ENCODE data around the gene TDRD15. TPM values are rescaled to one million over a fixed set of nuclear protein-coding genes. Genes with fewer than 3 reads are reported as not detected.

Gene TDRD15
- total RNA-seq, 2 experiments from 2014 or later, result not detected

DNA sequence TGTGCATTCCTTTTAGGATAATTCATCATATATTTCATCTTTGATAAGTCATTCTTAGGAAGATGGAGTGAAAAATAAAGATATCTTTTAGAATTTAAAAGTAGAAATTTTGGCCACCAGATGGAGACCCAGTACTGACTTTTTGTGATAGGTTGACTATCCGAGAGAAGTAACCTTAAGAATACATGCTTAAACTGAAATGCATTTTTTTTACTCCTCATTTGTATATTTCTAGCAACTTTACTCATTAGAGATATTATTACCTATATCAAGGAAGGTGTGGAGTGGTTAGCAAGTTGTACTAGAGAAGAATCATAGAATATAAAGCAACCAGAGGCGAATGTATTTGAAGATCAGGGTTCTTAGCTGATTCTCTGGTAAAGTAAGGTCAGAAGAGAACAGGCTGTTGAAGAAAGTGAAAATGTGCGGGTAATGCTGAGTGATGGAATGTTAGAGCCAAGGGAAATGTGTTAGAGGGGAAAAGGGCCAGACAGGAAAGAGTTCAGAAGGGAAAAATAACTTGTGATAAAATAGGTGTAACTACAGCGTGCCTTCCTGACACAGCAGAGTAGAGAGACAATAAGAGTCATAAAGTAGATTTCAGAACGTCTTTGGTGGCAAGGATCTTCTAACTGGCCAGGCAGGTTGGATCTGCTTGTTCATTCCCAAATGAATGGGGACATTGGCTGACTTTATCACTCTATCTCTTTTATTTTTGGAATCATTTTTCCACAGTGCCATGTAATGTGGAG is 52.3 kb downstream of the TDRD15 start:
- Mint-ChIP-seq H3K27ac (no peak overlapping the region), H3K4me1 (ENCODE audit: low read depth) (no peaks in the 10 kb centered on the region), H3K27me3 (peaks cover 2% of the 10 kb centered on the region), H3K9me3 (peaks cover 2% of the 10 kb centered on the region), H3K36me3 (ENCODE audit: low read depth) (no peaks in the 10 kb centered on the region), H3K4me3 (no peak overlapping the region)
- ChIA-PET CTCF (interaction anchor here (0.6 to 1.0 kb wide), 2 partner anchors 9 to 1365 kb away, joined by 3 read pairs; no protein-coding TSS in a partner anchor), POLR2A (no interaction called here)
- DNase-seq, result no peak
- intact Hi-C loops (cut with micrococcal nuclease), result no loop called here
- TF ChIP-seq, protein P1, sequence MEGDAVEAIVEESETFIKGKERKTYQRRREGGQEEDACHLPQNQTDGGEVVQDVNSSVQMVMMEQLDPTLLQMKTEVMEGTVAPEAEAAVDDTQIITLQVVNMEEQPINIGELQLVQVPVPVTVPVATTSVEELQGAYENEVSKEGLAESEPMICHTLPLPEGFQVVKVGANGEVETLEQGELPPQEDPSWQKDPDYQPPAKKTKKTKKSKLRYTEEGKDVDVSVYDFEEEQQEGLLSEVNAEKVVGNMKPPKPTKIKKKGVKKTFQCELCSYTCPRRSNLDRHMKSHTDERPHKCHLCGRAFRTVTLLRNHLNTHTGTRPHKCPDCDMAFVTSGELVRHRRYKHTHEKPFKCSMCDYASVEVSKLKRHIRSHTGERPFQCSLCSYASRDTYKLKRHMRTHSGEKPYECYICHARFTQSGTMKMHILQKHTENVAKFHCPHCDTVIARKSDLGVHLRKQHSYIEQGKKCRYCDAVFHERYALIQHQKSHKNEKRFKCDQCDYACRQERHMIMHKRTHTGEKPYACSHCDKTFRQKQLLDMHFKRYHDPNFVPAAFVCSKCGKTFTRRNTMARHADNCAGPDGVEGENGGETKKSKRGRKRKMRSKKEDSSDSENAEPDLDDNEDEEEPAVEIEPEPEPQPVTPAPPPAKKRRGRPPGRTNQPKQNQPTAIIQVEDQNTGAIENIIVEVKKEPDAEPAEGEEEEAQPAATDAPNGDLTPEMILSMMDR (IDR thresholded peaks at IDR 0.05), result no peak
- ATAC-seq, result no peak

- intact Hi-C loops (cut with micrococcal nuclease), result no loop called here
- Mint-ChIP-seq H3K27me3 (no peaks in the 10 kb centered on the region), H3K36me3 (ENCODE audit: low read depth) (no peaks in the 10 kb centered on the region), H3K27ac (no peak overlapping the region), H3K4me3 (no peak overlapping the region), H3K4me1 (ENCODE audit: low read depth) (no peaks in the 10 kb centered on the region), H3K9me3 (peaks cover 2% of the 10 kb centered on the region)
- DNase-seq (no peak), ATAC-seq (no peak)
- ChIA-PET CTCF (no interaction called here), POLR2A (no interaction called here)
- TF ChIP-seq, protein P1 (IDR thresholded peaks at IDR 0.05), result no peak
These were observed 58.2 kb downstream of the TDRD15 start for GRCh38 chr2:21181957-21182356.

DNA sequence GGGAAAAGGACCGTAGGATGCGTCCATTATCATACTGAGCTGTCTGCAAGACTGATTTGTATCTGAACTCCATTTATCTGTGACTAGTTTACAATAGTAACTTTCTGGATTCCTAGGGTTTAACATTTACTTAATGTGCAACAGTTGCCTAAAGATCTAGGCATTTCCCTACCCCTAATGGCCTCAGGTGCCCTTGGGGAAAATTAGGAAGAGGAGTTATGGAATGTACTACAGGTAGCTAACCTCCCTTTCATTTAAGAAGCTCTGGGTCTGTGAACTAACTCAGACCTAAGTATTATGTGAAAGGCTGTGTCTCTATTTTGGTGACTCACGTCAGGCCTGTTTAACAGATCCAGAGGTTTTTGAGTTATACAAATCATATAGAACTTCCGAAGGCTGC is 59.5 kb downstream of the TDRD15 start:
- CTCF ChIA-PET, result no interaction called here
- Mint-ChIP-seq H3K27me3 (no peaks in the 10 kb centered on the region), H3K4me1 (ENCODE audit: low read depth) (no peaks in the 10 kb centered on the region), H3K9me3 (no peaks in the 10 kb centered on the region), H3K27ac (no peak overlapping the region), H3K4me3 (no peak overlapping the region), H3K36me3 (ENCODE audit: low read depth) (no peaks in the 10 kb centered on the region)
- TF ChIP-seq, protein P1 (IDR thresholded peaks at IDR 0.05), result no peak
- ATAC-seq, result no peak
- no peak for DNase-seq
- intact Hi-C loops (cut with micrococcal nuclease), result no loop called here
- POLR2A ChIA-PET, result no interaction called here

DNA sequence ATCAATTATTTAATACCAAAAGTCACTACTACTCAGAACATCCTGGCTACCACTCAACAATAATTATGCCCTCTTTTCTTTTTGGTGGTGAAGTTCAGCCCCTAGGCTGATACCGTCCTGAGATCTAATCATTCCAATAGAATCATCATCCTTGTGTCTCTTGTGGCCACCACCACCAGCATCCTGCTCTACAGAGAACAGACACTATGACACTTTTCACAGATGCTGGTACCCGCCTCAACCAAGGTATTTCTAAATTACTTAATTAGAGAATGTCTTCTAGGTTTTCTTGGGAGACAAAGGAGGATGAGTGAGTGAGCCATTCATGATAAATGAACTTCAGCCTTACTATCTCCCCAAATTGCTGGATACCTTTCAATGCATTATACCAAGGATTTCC is 60.0 kb downstream of the TDRD15 start:
- no peak for ATAC-seq
- Mint-ChIP-seq H3K27ac (no peak overlapping the region), H3K4me1 (ENCODE audit: low read depth) (no peaks in the 10 kb centered on the region), H3K27me3 (no peaks in the 10 kb centered on the region), H3K36me3 (ENCODE audit: low read depth) (no peaks in the 10 kb centered on the region), H3K4me3 (no peak overlapping the region), H3K9me3 (no peaks in the 10 kb centered on the region)
- TF ChIP-seq, protein P1 (IDR thresholded peaks at IDR 0.05), result no peak
- ChIA-PET CTCF (no interaction called here), POLR2A (no interaction called here)
- DNase-seq, result no peak
- intact Hi-C loops (cut with micrococcal nuclease), result no loop called here

GRCh38 chr2:21191535-21191934 is 67.8 kb downstream of the TDRD15 start:
- intact Hi-C loops (cut with micrococcal nuclease), result no loop called here
- POLR2A ChIA-PET, result no interaction called here
- no peaks in the 10 kb centered on the region for H3K36me3 Mint-ChIP-seq (ENCODE audit: low read depth)
- H3K4me3 Mint-ChIP-seq, result no peak overlapping the region
- no peaks in the 10 kb centered on the region for H3K27me3 Mint-ChIP-seq
- ATAC-seq, result no peak
- TF ChIP-seq, protein P1 (IDR thresholded peaks at IDR 0.05), result no peak
- no peaks in the 10 kb centered on the region for H3K4me1 Mint-ChIP-seq (ENCODE audit: low read depth)
- H3K27ac Mint-ChIP-seq, result no peak overlapping the region
- CTCF ChIA-PET, result no interaction called here
- no peak for DNase-seq
- no peaks in the 10 kb centered on the region for H3K9me3 Mint-ChIP-seq

Other genes with a start within 250 kb of the TDRD15 start
- gene APOB, start 79.9 kb upstream of the TDRD15 start, total RNA-seq, result not detected

All from activated CD8-positive, alpha-beta T cell treated with anti-CD3 and anti-CD28 coated beads for 36 hours (primary cell).